ENCODE measurements around the gene SYT9.

- TF ChIP-seq EZH2phosphoT487 (IDR thresholded peaks at IDR 0.05; ENCODE audit: borderline replicate concordance, low read length) = no peak
- TF ChIP-seq CTCF (IDR thresholded peaks at IDR 0.05; ENCODE audit: low read depth, low read length, poor library complexity, severe bottlenecking) = no peak
Observed at GRCh38 chr11:7499081-7499480, 247.4 kb downstream of the SYT9 start.
